Kidney epithelial cell (primary cell): Measurements from ENCODE around the gene TMPRSS5. TPM values are rescaled to one million over a fixed set of nuclear protein-coding genes. Genes with fewer than 3 reads are reported as not detected.
"Not testable (repeated sequence)": the region's sequence is repeated elsewhere in the genome, so short reads cannot be mapped to it uniquely, and the experiment has no call there.

Source experiments
- DNase-seq: peaks from one replicate; pipeline ENCODE4 v3.0.0-alpha.2; 2010; ENCODE audit warnings: low read depth
- H3K27me3 ChIP-seq: 2 replicates; pipeline ENCODE4 v1.6.0; 2011; ENCODE audit warnings: low read length; ENCODE audit not compliant: control insufficient read depth, insufficient read depth
- H3K36me3 ChIP-seq: 2 replicates; pipeline ENCODE4 v1.5.1; 2011; ENCODE audit warnings: low read length; ENCODE audit not compliant: control insufficient read depth, insufficient read depth
- H3K4me3 ChIP-seq: 2 replicates; pipeline ENCODE4 v1.5.1; 2011; ENCODE audit warnings: low read depth, mild to moderate bottlenecking, control low read depth, low read length
- total RNA-seq: library from RNA; depleted of rRNA; stranded (reverse); fragments of >200 nt; gene quantifications from 2 replicates; pipeline ENCODE4 v1.2.3, GENCODE V29; 2015
- TF ChIP-seq, protein P1 (sequence below): IDR thresholded peaks from 2 replicates; pipeline ENCODE4 v1.5.1; 2011; ENCODE audit warnings: mild to moderate bottlenecking, moderate library complexity, low read length, control low read depth, inconsistent platforms; ENCODE audit not compliant: insufficient read depth, poor library complexity, severe bottlenecking

Gene TMPRSS5
- total RNA-seq, 1 donor from 2014 or later = not detected

DNA sequence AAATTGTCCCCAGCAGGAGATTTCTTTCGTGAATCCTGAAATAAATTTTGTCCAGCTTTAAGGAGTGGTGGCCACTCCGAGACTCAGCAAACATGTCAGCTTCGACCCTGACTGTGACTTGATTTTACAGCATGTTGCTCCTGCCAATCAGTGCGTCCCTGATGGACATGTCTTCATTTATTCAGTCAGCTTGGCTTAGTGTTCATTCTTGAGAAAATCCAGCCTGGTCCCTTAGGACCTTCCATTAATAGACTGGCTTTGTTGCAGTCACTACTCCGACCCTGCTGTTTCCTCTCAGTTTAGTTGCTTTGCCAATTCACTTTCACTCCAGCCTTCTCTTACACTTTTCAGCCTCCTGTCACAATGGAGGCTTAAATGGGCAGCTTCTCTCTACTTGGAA, 30.5 kb downstream of the TMPRSS5 start:
- H3K36me3 ChIP-seq = no peaks in the 10 kb centered on the region
- TF ChIP-seq, protein P1, sequence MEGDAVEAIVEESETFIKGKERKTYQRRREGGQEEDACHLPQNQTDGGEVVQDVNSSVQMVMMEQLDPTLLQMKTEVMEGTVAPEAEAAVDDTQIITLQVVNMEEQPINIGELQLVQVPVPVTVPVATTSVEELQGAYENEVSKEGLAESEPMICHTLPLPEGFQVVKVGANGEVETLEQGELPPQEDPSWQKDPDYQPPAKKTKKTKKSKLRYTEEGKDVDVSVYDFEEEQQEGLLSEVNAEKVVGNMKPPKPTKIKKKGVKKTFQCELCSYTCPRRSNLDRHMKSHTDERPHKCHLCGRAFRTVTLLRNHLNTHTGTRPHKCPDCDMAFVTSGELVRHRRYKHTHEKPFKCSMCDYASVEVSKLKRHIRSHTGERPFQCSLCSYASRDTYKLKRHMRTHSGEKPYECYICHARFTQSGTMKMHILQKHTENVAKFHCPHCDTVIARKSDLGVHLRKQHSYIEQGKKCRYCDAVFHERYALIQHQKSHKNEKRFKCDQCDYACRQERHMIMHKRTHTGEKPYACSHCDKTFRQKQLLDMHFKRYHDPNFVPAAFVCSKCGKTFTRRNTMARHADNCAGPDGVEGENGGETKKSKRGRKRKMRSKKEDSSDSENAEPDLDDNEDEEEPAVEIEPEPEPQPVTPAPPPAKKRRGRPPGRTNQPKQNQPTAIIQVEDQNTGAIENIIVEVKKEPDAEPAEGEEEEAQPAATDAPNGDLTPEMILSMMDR = no peak
- H3K27me3 ChIP-seq = no peaks in the 10 kb centered on the region
- no peak overlapping the region for H3K4me3 ChIP-seq
- DNase-seq = no peak

DNA sequence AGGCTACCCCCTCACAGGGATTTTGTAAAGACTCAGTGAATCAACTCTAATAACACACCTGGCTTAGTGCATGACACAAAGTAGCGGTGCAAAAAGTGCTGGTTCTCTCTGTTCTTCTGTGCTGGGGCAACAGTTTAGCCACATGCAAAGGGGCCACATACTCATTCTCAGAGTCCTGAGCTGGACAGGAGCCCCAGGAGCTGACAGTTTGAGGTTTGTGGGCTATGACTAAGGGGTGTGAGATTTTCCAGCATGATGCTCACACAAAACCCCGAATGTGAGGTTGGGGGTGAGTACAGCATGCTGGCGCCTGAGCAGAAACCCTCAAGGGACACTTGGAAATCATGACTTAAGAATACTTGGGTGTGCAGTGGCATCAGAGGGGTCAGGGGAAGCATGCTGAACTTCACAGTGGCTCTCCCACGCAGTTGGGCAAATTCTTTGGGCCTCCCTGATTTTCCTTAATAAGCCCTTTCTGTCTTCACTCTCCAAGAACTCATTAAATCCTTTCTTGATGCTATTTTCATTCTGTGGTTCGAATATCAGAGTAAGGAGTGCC, 31.0 kb downstream of the TMPRSS5 start:
- peak; percentile 85 for DNase-seq
- no peak overlapping the region for H3K4me3 ChIP-seq
- H3K27me3 ChIP-seq = no peaks in the 10 kb centered on the region
- H3K36me3 ChIP-seq = no peaks in the 10 kb centered on the region
- TF ChIP-seq, protein P1 = no peak

DNA sequence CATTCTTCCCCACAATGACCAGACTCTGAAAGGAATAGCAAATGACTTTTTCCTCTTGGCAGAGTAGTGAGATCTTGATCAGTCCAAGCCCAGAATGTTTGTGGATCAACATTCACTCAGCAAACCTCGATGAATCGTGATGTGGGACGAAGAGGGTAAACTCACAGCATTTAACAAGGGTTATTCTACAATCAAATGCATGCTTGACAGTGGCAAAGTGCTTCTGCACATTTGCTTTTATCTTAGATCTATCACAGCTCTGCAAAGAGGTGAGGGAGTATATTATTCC, 31.8 kb downstream of the TMPRSS5 start:
- TF ChIP-seq, protein P1 = no peak
- no peak overlapping the region for H3K4me3 ChIP-seq
- no peak for DNase-seq
- no peaks in the 10 kb centered on the region for H3K36me3 ChIP-seq
- H3K27me3 ChIP-seq = no peaks in the 10 kb centered on the region

DNA sequence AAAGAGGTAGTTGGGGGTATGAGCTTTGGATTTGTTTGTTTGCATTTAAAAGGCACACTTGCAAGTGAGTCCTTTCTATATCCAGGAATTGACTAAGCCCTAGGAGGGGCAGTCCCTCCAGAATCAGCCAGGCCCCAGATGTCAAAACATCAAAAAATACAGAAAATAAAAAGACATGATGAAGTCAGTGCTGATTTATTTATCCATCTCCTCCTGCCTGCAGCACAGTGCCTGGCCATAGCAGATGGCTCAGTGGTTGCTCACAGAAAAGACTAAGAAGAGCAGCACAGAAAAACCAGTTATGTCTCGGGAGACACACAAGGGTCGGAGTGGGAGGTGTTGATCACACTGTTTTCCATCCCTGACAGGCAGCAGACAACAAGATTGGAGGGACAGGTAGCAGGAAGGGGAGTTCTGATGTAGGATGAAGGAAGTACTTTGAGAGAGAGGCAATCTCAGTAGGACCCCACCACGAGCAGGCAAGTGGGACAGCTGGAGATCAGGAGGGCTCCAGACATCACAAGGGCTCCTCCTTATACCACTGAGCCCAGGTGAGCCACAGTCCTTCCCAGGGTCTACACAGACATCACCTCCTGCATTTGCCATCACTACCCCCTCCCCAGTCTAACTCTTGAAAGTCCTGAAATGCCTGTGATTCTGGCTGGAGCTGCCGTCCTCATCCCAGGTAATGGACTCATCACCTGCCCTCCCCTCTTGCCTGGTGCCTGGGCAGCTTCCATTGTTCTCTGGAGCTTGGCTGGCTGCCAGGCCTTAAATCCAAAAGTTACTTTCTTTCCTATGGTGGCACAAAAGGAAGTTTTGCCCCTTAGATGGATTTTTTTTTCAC, 32.3 kb downstream of the TMPRSS5 start:
- H3K36me3 ChIP-seq = no peaks in the 10 kb centered on the region
- no peak overlapping the region for H3K4me3 ChIP-seq
- no peaks in the 10 kb centered on the region for H3K27me3 ChIP-seq
- TF ChIP-seq, protein P1 = no peak
- no peak for DNase-seq

DNA sequence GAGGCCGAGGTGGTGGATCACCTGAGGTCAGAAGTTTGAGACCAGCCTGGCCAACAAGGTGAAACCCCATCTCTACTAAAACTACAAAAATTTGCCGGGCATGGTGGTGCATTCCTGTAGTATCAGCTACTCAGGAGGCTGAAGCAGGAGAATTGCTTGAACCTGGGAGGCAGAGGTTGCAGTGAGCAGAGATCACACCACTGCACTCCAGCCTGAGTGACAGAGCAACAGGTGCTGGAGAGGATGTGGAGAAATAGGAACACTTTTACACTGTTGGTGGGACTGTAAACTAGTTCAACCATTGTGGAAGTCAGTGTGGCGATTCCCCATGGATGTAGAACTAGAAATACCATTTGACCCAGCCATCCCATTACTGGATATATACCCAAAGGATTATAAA, 34.2 kb downstream of the TMPRSS5 start:
- not testable (repeated sequence) for H3K36me3 ChIP-seq, H3K4me3 ChIP-seq, H3K27me3 ChIP-seq, DNase-seq

DNA sequence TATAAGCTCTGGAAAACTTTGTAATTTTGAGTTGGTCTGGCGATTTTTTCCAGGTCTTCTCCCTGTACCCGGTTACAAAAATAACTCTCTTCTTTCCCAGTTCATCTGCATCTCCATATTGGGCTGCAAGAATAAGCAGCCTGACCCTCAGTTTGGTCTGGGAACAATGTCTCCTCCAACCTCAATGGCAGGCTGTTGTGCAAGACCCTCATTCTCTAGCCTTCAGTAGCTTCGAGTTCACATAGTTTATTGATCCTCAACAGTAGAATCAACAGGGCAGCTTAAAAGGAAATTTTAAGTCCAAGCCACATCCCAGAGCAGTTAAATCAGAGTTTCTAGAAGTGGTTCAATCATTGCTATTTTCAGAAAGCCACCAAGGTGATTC, 35.3 kb downstream of the TMPRSS5 start:
- no peak for DNase-seq
- TF ChIP-seq, protein P1 = no peak
- Histone ChIP-seq H3K36me3 (no peaks in the 10 kb centered on the region), H3K4me3 (no peak overlapping the region), H3K27me3 (no peaks in the 10 kb centered on the region)
